Measurements from ENCODE around the gene TMEM145.
"Not testable (repeated sequence)": the region's sequence is repeated elsewhere in the genome, so short reads cannot be mapped to it uniquely, and the experiment has no call there.

Gene TMEM145

GRCh38 chr19:42313096-42313839 lies at the start of gene TMEM145:
TSS of gene TMEM145 (plus strand) at chr19:42313309. CDS start at chr19:42313377, 68 bp downstream.
- peak in 28 of 56 donors; percentile 13 to 71 (median 34) for DNase-seq

DNA sequence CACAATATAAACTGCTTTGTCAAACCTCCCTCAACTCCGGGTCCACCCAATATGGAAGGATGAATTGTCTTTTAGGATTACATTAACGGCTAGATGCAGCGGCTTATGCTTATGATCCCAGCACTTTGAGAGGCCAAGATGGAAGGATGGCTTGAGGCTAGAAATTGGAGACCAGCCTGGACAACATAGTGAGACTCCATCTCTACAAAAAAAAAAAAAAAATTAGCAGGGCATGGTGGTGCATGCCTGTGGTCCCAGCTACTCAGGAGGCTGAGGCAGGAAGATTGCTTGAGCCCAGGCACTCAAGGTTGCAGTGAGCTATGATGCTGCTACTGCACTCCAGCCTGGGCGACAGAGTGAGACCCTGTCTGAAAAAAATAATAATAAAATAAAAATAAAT lies 47.0 kb upstream of the TMEM145 start:
- not testable (repeated sequence) for DNase-seq

GRCh38 chr19:42266928-42267603 lies 46.0 kb upstream of the TMEM145 start:
- DNase-seq, result not testable (repeated sequence)

DNA sequence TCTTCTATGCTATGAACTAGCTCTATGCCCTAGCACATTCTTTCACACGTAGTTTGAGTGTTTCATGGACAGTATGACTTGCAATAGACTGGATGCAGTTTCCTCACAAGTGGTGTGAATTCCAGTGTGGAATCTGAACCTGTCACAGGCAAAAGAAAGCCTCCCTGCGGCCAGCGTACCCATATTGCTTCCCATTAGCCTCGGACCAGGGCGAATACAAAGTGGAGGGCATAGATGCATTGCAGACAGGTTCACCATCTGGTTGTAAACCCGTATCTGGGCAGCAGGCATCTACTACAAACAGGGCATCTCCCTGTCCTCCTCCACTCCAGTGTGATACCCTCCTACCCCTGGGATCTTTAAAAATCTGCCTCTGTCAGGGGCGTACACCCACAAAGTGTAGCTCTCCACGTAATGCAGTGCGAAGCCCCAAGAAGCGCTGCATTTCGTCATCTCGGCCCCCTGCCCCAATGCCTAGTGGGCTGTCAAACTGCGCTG lies 45.4 kb upstream of the TMEM145 start:
- peak in 1 of 56 donors; percentile 34 for DNase-seq

GRCh38 chr19:42268142-42268703 lies 44.9 kb upstream of the TMEM145 start:
- DNase-seq, result peak; percentile 95 to 100 (median 99)

DNA sequence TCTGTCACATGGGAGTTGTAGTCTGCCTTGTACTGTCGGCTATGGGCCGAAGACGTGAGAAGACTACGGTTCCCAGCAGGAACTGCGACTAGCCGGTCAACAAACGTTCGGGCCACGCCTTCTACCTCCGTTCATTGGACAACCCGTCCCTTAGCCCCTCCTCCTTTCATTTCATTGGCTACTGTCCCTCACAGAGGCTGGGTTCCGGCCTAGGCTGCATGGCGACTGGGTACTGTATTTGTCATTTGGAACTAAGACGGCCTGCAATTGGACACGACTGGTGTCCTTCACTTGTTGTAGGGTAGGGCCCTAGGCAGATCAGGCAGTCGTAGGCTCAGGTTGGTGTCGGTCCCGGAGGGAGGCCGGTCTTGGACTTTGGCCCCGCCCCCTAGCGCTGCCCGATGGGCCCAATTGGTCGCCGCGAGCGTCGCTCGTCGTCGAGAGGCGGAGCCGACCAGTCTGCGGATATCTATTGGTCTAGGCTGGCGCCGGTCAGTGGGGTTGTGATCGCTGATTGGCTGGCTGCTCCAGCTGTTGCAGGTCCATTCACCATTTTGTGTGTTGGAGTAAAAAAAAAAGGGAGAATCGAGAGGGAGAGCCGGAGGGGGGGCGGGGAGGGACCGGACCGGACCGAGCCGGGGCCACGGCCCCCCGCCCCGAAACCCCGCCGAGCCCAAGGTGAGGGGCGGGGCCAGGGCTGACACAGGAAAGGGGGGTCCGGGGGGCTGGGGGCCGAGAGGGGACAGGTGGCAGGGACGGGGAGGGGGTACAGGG lies 44.2 kb upstream of the TMEM145 start, which contains the start of gene CIC:
Gene CIC (plus strand): TSS at position 549 of the 774 bp plus-strand sequence. CDS start 2,532 bp downstream, outside the sequence.
- DNase-seq, result peak; percentile 95 to 100 (median 100)

DNA sequence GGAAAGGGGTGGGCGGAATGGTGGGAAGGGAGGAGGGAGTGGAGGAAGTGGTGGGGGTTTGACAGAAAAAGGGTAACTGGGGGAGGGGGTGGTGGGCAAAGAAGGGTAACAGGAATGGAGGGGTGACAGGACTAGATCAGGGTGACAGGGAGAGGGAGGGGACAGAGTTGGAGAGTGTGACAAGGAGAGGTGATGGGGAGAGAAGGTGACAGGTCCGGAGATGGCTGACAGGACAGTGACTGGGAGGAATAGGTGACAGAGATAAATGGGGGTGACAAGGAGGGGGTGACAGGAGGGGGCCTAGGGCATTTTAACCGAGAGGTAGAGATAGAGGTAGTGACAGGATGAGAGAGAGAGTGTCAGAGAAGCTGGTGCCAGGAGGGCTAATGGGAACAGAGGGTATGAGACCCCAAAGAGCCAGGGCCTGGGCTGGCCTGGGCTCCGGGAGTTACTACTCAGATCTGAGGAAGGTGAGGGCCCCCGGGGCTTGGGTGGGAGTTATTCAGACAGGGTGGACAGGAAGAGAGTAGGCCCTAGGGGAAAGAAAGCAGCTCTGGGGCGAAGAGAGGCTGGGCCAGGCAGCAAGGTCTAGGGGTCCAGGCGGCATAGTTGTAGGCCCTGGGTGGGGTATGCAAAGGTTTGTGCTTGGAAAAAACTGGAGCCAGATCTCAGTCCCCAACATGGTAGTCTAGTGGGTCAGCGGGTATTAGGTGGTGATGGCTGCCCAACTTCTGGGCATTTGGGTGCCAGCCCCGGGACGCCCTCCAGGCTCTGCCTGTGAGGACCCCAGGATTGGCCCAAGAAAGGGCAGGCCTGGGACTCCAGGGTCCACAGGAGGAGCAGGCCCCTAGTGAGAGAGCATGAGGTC lies 43.4 kb upstream of the TMEM145 start:
- DNase-seq, result no peak

DNA sequence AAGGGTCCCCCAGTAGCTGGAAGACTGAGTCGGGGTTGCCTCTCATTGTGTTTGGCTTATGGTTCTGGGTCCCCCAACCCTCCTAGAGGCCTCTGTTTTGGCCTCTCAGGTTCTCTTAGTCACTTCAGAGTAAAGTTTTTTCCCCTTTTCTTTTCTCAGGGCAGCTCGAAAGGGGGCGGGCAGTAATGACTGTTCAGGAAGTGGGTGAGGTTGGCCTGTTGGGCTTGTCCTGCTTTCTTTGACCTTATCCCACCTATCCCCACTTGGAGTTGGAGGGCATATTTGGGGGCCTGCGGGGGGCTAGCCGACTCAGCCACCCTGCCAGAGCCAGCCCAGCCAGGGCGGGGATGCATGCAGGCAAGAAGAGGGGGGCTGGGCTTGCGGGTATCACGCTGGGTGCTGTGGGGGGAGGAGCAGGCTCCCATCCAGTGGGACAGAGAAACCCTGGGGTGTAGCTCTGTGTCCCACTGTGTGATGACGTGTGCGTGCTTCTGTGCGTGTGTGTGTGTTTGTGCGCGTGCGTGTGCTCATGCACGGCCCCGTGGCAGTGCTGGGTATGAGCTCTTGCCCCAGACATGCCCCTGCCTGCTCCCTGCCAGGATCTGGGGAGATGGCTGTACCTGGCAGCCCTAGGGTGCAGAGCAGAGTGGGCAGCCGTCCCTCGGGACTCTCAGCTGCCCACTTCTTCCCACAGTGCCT lies 42.6 kb upstream of the TMEM145 start:
- DNase-seq, result peak in 30 of 56 donors; percentile 17 to 77 (median 50)

DNA sequence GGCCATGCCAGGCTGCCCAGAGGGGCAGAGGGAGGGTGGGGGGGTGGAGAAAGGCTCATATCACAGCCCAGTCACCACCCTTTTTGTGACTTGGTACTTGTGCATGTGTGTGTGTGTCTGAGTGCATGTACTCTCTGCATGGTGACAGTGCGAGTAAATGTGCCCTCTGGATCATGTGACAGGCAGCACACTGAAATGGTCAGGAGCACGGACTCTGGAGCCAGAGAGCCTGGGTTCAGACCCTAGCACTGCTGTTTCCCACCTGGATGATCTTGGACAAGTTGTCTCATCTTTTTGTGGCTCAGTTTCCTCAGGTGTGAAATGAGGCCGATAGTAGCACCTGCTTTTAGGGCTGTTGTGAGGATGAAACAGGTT lies 42.1 kb upstream of the TMEM145 start:
- DNase-seq, result peak in 5 of 56 donors; percentile 26 to 77 (median 49)

- DNase-seq, result no peak
Observed at GRCh38 chr19:42271861-42272534, 41.1 kb upstream of the TMEM145 start.

DNA sequence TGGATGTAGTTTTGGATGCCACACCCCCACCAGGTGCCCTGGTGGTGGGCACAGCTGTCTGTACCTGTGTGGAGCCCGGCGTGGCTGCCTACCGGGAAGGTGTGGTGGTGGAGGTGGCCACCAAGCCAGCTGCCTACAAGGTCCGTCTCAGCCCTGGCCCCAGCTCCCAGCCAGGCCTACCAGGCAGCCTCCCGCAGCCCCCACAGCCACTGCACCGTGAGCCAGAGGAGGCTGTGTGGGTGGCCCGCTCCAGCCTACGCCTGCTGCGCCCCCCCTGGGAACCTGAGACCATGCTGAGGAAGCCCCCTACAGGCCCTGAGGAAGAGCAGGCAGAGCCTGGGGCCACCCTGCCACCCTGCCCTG lies 40.6 kb upstream of the TMEM145 start:
- DNase-seq, result no peak

DNA sequence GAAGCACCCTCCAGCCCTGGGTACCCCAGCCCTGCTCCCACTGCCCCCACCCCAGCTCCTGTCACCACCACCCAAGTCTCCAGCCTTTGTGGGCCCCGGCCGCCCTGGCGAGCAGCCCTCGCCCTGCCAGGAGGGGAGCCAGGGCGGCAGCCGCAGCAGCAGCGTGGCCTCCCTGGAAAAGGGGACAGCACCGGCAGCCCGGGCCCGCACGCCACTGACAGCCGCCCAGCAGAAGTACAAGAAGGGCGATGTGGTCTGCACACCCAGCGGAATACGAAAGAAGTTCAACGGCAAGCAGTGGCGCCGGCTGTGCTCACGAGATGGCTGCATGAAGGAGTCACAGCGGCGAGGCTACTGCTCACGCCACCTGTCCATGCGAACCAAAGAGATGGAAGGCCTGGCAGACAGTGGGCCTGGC lies 40.1 kb upstream of the TMEM145 start:
- DNase-seq, result no peak

DNA sequence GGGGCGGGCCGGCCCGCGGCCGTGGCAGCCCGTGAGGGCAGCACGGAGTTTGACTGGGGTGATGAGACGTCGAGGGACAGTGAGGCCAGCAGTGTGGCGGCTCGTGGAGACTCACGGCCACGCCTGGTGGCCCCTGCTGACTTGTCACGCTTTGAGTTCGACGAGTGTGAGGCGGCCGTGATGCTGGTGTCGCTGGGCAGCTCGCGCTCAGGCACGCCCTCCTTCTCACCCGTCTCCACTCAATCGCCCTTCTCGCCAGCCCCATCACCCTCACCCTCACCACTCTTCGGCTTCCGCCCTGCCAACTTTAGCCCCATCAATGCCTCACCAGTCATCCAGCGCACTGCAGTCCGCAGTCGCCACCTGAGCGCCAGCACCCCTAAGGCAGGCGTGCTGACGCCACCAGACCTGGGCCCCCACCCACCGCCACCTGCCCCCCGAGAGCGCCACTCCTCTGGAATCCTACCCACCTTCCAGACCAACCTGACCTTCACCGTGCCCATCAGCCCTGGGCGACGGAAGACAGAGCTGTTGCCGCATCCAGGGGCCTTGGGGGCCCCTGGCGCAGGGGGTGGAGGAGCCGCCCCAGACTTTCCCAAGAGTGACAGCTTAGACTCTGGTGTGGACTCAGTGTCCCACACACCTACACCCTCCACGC lies 39.6 kb upstream of the TMEM145 start:
- DNase-seq, result no peak

- no peak for DNase-seq
Observed at GRCh38 chr19:42274065-42274682, 38.9 kb upstream of the TMEM145 start.

DNA sequence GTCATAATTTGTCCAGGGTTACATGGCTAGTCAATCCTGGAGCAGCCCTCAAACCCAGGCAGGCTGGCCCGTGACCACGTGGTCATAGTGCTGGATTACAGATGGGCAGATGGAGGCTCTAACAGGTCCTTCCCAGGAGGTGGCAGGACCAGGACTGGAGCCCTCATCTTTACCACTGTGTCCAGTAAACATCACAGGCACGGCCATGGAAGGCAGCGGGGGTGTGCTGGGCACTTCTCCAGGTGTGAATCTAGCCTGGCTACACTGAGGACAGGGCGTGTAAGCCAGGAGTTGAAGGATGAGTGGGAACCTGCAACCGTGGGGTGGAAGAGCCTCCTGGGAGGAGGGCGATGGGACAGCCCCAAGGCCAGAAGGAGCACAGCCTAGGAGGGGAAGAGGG lies 38.0 kb upstream of the TMEM145 start:
- no peak for DNase-seq

GRCh38 chr19:42275517-42275916 lies 37.6 kb upstream of the TMEM145 start:
- DNase-seq, result no peak

DNA sequence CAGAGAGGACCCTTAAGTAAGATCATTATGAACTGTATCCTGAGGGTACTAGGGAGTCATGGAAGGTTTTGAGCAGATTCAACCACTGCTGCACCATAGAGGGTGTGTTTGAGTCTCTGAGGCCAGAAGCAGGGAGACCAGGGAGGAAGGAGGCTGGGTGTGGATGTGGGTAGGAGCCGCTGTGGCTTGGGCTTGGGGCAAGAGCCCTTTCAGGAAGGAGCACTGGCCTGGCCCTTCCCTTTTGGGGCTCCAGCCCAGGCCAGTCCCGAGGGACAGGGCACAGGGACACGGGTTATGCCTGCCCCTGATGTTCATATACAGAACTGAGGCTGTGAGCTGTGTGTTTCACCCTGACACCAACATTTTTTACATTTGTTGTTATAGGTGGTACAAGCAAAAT lies 36.8 kb upstream of the TMEM145 start:
- DNase-seq, result no peak

- DNase-seq, result no peak
Observed at GRCh38 chr19:42276821-42277220, 36.3 kb upstream of the TMEM145 start.

Measured in amygdala (tissue), 56 donors.